22Rv1 (cell line): Measurements from ENCODE around the gene EBLN1.

Source experiments
- H3K27ac ChIP-seq: fragments of 450-650 bp; 2 replicates; pipeline ENCODE4 v1.5.1; 2017
- ZFX ChIP-seq: fragments of 450-650 bp; IDR thresholded peaks from 2 replicates; pipeline ENCODE4 v1.6.1; 2017; ENCODE audit warnings: antibody characterized with exemption, borderline replicate concordance
- TF ChIP-seq, protein P1 (sequence below): fragments of 450-650 bp; IDR thresholded peaks from 2 replicates; pipeline ENCODE4 v1.5.1; 2017; ENCODE audit warnings: mild to moderate bottlenecking

The EBLN1 gene

DNA sequence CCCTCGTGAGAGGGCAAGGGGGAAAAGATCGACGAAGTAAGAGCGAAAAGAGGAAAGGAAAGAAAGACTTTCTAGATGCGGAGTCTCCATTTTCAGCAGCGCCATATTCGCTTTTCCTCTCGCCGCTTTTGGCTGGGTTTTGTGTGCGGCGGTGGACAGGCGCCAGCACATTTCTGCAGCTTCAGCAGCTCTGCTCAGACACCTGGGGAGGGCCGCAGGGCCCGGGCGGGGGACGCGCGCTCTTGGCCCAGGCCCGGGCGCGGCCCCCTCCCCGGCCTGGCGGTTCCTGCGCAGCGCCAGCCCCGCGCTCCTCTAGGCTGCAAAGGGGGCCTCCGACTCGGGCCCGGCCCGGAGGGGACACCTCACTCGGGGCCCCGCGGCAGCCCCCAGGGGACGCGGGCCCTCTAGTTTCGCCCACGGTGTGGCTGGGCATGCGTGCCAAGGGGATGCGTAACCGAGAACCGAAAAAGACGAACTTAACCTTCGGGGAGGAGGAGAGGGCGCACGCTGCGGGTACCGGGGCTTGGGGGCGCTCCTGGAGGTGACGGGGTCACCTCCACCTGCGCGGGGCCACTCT lies 34.5 kb upstream of the EBLN1 start:
- TF ChIP-seq, protein P1, sequence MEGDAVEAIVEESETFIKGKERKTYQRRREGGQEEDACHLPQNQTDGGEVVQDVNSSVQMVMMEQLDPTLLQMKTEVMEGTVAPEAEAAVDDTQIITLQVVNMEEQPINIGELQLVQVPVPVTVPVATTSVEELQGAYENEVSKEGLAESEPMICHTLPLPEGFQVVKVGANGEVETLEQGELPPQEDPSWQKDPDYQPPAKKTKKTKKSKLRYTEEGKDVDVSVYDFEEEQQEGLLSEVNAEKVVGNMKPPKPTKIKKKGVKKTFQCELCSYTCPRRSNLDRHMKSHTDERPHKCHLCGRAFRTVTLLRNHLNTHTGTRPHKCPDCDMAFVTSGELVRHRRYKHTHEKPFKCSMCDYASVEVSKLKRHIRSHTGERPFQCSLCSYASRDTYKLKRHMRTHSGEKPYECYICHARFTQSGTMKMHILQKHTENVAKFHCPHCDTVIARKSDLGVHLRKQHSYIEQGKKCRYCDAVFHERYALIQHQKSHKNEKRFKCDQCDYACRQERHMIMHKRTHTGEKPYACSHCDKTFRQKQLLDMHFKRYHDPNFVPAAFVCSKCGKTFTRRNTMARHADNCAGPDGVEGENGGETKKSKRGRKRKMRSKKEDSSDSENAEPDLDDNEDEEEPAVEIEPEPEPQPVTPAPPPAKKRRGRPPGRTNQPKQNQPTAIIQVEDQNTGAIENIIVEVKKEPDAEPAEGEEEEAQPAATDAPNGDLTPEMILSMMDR = no peak
- no peak for TF ChIP-seq ZFX
- peak overlapping the region; percentile 62 for H3K27ac ChIP-seq

DNA sequence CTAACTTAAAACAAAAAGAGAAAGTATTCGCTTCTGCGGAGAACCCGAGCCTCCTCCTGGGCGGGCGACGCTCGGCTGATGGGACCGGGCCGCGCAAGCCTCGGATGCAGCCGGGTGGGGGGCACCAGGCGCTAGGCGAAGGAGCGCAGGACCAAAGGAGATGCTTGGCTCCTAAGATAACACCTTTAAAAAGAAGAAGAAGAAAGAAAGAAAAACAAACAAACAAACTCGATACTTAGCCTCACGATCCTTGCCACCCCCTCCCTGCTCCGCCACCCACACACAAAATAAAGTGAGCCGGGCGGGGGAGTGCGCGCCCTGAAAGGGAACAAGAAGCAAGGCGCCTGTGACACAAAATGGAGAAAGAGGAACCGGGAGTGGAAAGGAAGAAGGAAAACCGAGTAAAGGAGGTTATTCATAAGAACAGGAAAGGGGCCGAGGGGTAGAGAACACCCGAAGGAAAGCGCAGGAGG lies 34.0 kb upstream of the EBLN1 start:
- TF ChIP-seq, protein P1 = no peak
- no peak for TF ChIP-seq ZFX
- peak overlapping the region; percentile 62 for H3K27ac ChIP-seq

DNA sequence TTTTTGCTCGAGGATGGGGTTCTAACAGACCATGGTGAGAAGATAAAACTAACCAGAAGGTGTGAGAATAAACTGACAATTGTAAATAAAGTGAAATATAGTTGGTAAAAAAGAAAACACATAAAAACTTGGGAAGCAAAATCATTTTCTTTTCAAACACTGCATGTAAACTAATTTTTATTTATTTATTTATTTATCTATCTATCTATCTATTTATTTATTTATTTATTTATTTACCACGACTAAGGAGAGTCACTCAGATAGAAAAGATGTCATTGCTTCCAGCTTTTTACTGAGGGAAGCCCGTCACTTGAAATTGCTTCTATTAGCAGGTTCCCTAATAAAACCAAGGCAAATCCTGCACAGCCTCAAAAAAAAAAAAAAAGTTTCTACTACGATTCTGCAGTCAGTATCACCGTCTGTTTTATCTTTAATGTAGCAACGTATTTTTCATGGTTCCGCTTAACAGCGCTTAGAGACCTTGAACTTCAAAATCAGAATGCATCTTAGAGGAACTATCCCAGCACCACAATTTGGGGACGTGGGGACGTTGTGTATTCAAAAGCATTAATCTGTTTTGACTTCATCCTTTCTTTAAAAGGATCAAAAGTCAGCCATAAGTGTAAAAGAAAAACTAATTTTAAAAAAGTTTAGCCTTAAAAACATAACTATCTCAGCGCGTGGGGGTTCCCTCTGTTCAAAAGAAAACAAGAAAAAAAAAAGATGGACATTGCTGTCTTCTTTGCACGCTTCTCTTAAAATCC lies 33.3 kb upstream of the EBLN1 start:
- H3K27ac ChIP-seq = peak overlapping the region; percentile 62; the same call in 1 of the 2 replicates
- TF ChIP-seq, protein P1 = no peak
- TF ChIP-seq ZFX = no peak

DNA sequence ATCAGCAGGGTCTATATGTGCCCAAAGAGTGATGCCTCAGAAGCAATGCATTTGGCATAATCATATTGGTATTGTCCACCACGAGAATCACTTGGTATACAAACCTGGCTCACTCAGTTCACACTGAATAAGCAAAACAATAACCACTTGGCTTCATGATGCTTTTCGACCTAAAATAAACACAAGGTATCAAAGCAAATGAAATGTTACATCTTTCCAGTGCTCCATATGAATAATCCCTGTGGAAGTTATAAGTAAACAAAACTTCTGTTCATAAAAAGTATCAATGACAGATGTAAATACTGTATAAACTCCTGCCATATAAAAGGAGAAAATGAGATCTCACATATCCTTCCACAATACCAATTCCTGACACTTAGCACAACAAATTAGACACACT lies 29.8 kb upstream of the EBLN1 start:
- TF ChIP-seq, protein P1 = no peak
- no peak for TF ChIP-seq ZFX
- no peak overlapping the region for H3K27ac ChIP-seq

DNA sequence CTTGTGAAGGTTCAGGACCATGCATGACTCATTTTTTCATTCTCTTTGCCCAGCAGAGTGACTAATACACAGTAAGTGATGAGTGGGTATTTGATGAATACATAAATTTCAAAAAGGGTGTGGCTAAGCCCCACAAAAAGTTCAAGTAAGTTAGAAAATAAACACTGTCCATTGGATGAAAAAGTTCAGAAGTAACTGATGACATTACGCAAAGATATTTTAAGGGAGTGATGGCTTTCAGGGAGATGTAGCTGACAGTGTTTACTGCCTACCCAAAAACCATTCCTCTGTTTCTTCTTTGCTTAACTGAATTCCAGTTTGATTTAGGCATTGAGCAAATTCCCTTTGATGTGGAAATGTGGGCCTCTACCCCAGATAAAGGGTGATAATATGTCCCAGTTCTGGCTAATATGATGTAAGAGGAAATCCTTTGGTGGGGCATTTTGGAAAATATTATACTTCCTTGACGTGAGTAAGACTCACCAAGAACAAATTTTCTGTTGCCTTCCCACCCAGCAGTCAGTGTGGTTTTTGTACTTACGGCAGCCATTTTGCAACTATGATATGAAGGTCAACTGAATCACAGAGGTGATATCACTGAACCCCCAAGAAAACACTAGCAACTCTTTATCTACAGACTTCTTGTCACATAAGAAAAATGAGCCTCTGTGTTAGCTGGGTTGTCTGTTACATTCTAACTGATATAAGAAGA lies 29.0 kb upstream of the EBLN1 start:
- no peak overlapping the region for H3K27ac ChIP-seq
- TF ChIP-seq ZFX = no peak
- TF ChIP-seq, protein P1 = no peak

DNA sequence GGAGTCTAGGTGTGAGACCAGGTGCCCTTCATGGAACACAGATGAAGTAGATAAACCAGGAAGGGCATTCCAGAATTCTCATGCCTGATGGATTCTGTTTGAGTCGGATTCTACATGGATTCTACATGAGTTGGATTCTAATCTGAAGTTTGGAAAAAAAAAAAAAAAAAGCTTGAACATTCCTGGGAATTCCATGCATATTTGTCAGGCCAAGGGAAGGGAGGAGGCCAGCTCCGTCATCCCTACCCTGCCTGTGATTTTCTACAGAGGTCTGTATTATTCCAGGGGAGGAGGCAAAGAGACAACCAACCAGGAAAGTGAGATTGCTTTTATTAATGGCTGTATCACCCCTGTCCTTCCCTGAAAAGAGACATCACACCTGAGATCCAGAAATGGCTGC lies 27.8 kb upstream of the EBLN1 start:
- H3K27ac ChIP-seq = no peak overlapping the region
- TF ChIP-seq ZFX = no peak
- TF ChIP-seq, protein P1 = no peak

DNA sequence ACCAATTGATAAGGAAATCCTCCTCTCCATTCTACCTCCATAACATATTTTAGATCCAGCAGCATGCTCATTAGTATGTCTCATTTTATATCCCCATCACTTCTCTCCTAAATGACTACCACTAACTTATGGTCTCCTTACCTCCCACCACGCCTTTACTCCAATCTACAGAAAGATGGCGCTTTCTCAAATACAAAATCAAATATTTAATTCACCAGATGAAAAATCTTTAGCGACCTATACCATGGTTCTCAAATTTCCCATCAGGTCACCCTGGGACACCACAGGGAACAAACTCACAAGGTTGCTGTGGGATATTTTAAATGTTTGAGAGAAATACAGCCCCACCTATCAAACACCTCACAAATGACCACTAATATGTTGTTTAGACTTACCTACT lies 27.0 kb upstream of the EBLN1 start:
- no peak overlapping the region for H3K27ac ChIP-seq
- TF ChIP-seq, protein P1 = no peak
- no peak for TF ChIP-seq ZFX
